Measurements from ENCODE around the gene SBNO2. TPM values are rescaled to one million over a fixed set of nuclear protein-coding genes. Genes with fewer than 3 reads are reported as not detected.

Gene SBNO2
- total and polyA plus RNA-seq, 2 experiments from 2014 or later: 6.9 to 35.4 TPM

DNA sequence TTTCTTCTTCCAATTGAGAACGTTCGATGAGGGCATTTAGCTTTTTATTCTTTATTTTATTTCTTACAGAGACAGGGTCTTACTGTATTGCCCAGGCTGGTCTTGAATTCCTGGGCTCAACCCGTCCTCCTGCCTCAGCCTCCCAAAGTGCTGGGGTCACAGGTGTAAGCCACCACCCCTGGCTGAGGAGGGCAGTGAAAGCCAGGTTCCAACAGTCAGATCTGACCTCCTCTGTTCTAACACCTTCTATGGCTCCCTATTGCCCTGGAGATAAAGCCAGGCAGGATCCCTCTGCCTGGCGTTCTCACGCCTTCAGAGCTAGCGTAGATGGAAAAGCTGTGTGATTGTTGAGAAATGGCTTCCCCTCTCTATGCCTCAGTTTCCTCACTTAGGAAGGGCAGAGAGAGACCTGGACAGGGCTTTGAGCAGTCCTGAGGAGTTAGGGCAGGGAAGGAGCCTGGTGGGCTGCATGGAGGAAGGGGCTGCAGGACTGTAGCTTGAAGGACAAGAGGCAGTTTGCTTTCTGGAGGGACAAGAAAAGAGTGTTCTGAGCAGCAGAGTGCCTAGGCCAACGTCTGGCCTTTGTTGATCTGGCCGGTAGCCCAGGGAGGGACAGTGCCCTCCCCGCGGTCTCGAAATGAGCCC is 101.6 kb downstream of the SBNO2 start (continued):
- TF ChIP-seq ZNF462 (CRISPR knock-in tag; IDR thresholded peaks at IDR 0.05) (no peak), EZH2phosphoT487 (IDR thresholded peaks at IDR 0.05; ENCODE audit: unreplicated experiment) (no peak), STAT1 (IDR thresholded peaks at IDR 0.05; ENCODE audit: unreplicated experiment) (no peak)

DNA sequence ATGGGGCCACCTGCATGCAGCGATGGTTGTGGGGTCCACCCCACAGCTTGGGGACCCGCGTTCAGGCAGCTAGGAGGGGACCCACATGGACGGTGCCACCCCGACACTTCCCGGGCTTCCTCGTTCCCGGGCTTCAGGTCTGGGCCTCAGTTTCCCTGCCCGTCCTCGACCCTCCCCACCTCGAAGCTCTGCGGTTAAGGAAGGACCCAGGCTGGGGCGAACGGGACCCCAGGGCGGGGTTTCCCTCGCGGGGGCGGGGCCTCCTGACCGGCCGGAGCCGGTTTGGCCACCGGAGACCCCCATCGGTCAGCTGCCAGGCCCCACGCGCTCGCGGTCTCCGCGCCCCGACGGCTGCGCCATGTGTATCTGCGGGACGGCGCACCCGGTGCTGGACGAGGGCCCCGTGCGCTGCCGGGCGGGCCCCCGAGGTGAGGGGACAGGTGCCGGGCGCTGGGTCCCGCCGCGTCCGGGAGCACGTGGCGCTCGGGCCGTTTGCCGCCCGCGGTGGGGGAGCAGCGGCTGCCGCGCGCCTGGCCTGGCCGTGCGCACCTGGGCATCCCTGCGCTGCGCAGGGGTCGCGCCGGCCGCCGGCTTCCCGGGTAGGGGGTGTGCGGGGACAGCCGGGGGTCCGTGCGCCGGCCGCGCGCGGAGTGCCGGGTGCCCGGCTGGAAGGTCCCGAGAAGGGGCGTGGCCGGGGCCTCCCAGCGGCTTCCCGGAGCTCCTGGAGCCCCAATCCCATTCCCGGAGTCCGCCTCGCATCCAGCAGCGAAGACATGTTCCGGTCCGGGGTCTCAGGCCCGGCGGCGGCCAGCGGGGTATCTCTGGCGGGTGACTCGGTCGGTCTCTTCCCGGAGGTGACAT is 102.9 kb downstream of the SBNO2 start:
- no peak overlapping the region for H3K27ac ChIP-seq (ENCODE audit: low read depth)
- no peaks in the 10 kb centered on the region for H3K9me2 ChIP-seq (ENCODE audit: insufficient read depth)
- Mint-ChIP-seq H3K4me1 (peaks cover 12% of the 10 kb centered on the region), H3K36me3 (ENCODE audit: low read depth) (peaks cover 16% of the 10 kb centered on the region), H3K4me3 (peak overlapping the region; percentile 82), H3K9me3 (no peaks in the 10 kb centered on the region), H3K27me3 (ENCODE audit: insufficient read depth, low read depth, poor library complexity) (peaks cover 16% of the 10 kb centered on the region), H3K27ac (no peak overlapping the region)
- peak overlapping the region; percentile 91 for H2AFZ ChIP-seq
- peak; percentile 30 for ATAC-seq
- 0 out of 2 replicates have a peak, but pooled peaks cover 4% of the 10 kb centered on the region for H3K79me2 ChIP-seq (replicated peaks; ENCODE audit: insufficient read depth)
- peaks cover 10% of the 10 kb centered on the region for H3K27me3 ChIP-seq (ENCODE audit: insufficient read depth)
- H3K4me1 ChIP-seq (ENCODE audit: insufficient read depth): peaks cover 3% of the 10 kb centered on the region; the same call in 1 of the 2 replicates
- 0 out of 2 replicates have a peak, but pooled peaks cover 3% of the 10 kb centered on the region for H4K20me1 ChIP-seq (replicated peaks; ENCODE audit: insufficient read depth)
- no peak for TF ChIP-seq CREB1 (CRISPR knock-in tag; IDR thresholded peaks at IDR 0.05; ENCODE audit: low read depth)
- TF ChIP-seq, protein P1, sequence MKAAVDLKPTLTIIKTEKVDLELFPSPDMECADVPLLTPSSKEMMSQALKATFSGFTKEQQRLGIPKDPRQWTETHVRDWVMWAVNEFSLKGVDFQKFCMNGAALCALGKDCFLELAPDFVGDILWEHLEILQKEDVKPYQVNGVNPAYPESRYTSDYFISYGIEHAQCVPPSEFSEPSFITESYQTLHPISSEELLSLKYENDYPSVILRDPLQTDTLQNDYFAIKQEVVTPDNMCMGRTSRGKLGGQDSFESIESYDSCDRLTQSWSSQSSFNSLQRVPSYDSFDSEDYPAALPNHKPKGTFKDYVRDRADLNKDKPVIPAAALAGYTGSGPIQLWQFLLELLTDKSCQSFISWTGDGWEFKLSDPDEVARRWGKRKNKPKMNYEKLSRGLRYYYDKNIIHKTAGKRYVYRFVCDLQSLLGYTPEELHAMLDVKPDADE (IDR thresholded peaks at IDR 0.05): no peak
- no peak for TF ChIP-seq ZNF331 (CRISPR knock-in tag; IDR thresholded peaks at IDR 0.05; ENCODE audit: low read depth)
- no peak for TF ChIP-seq NANOG (IDR thresholded peaks at IDR 0.05; ENCODE audit: borderline replicate concordance)
- no peak for TF ChIP-seq EZH2phosphoT487 (IDR thresholded peaks at IDR 0.05; ENCODE audit: unreplicated experiment)
- TF ChIP-seq, protein P2, sequence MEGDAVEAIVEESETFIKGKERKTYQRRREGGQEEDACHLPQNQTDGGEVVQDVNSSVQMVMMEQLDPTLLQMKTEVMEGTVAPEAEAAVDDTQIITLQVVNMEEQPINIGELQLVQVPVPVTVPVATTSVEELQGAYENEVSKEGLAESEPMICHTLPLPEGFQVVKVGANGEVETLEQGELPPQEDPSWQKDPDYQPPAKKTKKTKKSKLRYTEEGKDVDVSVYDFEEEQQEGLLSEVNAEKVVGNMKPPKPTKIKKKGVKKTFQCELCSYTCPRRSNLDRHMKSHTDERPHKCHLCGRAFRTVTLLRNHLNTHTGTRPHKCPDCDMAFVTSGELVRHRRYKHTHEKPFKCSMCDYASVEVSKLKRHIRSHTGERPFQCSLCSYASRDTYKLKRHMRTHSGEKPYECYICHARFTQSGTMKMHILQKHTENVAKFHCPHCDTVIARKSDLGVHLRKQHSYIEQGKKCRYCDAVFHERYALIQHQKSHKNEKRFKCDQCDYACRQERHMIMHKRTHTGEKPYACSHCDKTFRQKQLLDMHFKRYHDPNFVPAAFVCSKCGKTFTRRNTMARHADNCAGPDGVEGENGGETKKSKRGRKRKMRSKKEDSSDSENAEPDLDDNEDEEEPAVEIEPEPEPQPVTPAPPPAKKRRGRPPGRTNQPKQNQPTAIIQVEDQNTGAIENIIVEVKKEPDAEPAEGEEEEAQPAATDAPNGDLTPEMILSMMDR (conservative IDR thresholded peaks at IDR 0.05; ENCODE audit: low read depth in 2 of 2): no peak
- TF ChIP-seq POLR2AphosphoS5 (IDR thresholded peaks at IDR 0.05; ENCODE audit: low read depth): peak; percentile 57
- H3K4me2 ChIP-seq: peak overlapping the region; percentile 81
- peak overlapping the region; percentile 63 for H3K4me3 ChIP-seq
- peaks cover 4% of the 10 kb centered on the region; the same call in 1 of the 2 replicates for H3K36me3 ChIP-seq (ENCODE audit: insufficient read depth)
- peak; percentile 80 for DNase-seq (ENCODE audit: low spot score)
- H3F3A ChIP-seq (replicated peaks; ENCODE audit: low read depth): peaks cover 13% of the 10 kb centered on the region

Data from GM23338 (cell line).